GM18526 (cell line): ENCODE results near the gene TBC1D22B.

Source experiments
- POLR2A ChIP-seq: IDR thresholded peaks from 3 replicates; pipeline ENCODE4 v1.6.1; 2011; ENCODE audit not compliant: insufficient read length; ENCODE audit errors: extremely low read depth

The TBC1D22B gene

GRCh38 chr6:37303091-37303660 is 45.6 kb downstream of the TBC1D22B start:
- TF ChIP-seq POLR2A, result no peak

- no peak for TF ChIP-seq POLR2A
Observed at GRCh38 chr6:37303891-37304503, 46.4 kb downstream of the TBC1D22B start.

GRCh38 chr6:37304766-37305165 is 47.2 kb downstream of the TBC1D22B start:
- no peak for TF ChIP-seq POLR2A

- TF ChIP-seq POLR2A, result no peak
Observed at GRCh38 chr6:37305841-37306425, 48.4 kb downstream of the TBC1D22B start.

- TF ChIP-seq POLR2A, result no peak
Observed at GRCh38 chr6:37306624-37307222, 49.2 kb downstream of the TBC1D22B start.

GRCh38 chr6:37308069-37308815 is 50.7 kb downstream of the TBC1D22B start:
- no peak for TF ChIP-seq POLR2A

GRCh38 chr6:37309046-37309445 is 51.5 kb downstream of the TBC1D22B start:
- TF ChIP-seq POLR2A, result no peak

GRCh38 chr6:37309692-37310091 is 52.1 kb downstream of the TBC1D22B start:
- no peak for TF ChIP-seq POLR2A

GRCh38 chr6:37310966-37311365 is 53.4 kb downstream of the TBC1D22B start:
- TF ChIP-seq POLR2A, result no peak

- TF ChIP-seq POLR2A, result no peak
Observed at GRCh38 chr6:37311741-37312473, 54.3 kb downstream of the TBC1D22B start.

- TF ChIP-seq POLR2A, result no peak
Observed at GRCh38 chr6:37313723-37314486, 56.3 kb downstream of the TBC1D22B start.

GRCh38 chr6:37314487-37315156 is 57.0 kb downstream of the TBC1D22B start:
- TF ChIP-seq POLR2A, result no peak

- no peak for TF ChIP-seq POLR2A
Observed at GRCh38 chr6:37315157-37315515, 57.6 kb downstream of the TBC1D22B start.

GRCh38 chr6:37316071-37316470 is 58.5 kb downstream of the TBC1D22B start:
- TF ChIP-seq POLR2A, result no peak

- TF ChIP-seq POLR2A, result no peak
Observed at GRCh38 chr6:37317312-37318038, 59.9 kb downstream of the TBC1D22B start.
